Vagina (tissue), 2 donors: ENCODE results near the gene TOLLIP.
"Not testable (repeated sequence)": the region's sequence is repeated elsewhere in the genome, so short reads cannot be mapped to it uniquely, and the experiment has no call there.

Experiments
- POLR2A ChIP-seq, 2 donors: fragments of 450-650 bp; IDR thresholded peaks; one replicate each; pipeline ENCODE4 v1.6.1; 2017; ENCODE audit warnings: antibody characterized with exemption in 2 of 2, mild to moderate bottlenecking in 2 of 2, moderate library complexity in 2 of 2
- TF ChIP-seq, protein P1 (sequence below), 3 experiments: fragments of 450-650 bp in 2 of 3; fragments of 200-600 bp in 1 of 3; sonication (generic) in 1 of 3; IDR thresholded peaks; one replicate each; pipeline ENCODE4 v1.5.1; 2017 to 2019; ENCODE audit warnings: antibody characterized with exemption in 3 of 3, mild to moderate bottlenecking in 2 of 3, moderate library complexity in 2 of 3

DNA sequence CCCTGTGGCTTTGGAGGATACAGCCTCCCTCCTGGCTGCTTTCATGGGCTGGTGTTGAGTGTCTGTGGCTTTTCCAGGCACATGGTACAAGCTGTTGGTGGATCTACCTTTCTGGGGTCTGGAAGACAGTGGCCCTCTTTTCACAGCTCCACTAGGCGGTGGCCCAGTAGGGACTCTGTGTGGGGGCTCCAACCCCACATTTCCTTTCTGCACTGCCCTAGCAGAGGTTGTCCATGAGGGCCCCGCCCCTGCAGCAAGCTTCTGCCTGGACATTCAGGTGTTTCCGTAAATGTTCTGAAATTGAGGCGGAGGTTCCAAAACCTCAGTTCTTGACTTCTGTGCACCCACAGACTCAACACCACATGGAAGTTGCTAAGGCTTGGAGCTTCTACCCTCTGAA is 44.0 kb downstream of the TOLLIP start:
- TF ChIP-seq POLR2A (IDR thresholded peaks at IDR 0.05) = not testable (repeated sequence)
- TF ChIP-seq, protein P1, sequence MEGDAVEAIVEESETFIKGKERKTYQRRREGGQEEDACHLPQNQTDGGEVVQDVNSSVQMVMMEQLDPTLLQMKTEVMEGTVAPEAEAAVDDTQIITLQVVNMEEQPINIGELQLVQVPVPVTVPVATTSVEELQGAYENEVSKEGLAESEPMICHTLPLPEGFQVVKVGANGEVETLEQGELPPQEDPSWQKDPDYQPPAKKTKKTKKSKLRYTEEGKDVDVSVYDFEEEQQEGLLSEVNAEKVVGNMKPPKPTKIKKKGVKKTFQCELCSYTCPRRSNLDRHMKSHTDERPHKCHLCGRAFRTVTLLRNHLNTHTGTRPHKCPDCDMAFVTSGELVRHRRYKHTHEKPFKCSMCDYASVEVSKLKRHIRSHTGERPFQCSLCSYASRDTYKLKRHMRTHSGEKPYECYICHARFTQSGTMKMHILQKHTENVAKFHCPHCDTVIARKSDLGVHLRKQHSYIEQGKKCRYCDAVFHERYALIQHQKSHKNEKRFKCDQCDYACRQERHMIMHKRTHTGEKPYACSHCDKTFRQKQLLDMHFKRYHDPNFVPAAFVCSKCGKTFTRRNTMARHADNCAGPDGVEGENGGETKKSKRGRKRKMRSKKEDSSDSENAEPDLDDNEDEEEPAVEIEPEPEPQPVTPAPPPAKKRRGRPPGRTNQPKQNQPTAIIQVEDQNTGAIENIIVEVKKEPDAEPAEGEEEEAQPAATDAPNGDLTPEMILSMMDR (IDR thresholded peaks at IDR 0.05) = not testable (repeated sequence)
